ENCODE results near the gene GRAP2. TPM values are rescaled to one million over a fixed set of nuclear protein-coding genes. Genes with fewer than 3 reads are reported as not detected.

The GRAP2 gene
- total RNA-seq, 1 donor from 2014 or later, result not detected

GRCh38 chr22:39923696-39924095, 22.8 kb downstream of the GRAP2 start:
- Histone ChIP-seq H3K27ac (no peak overlapping the region), H3K27me3 (no peaks in the 10 kb centered on the region), H3K4me3 (no peak overlapping the region), H3K4me1 (no peaks in the 10 kb centered on the region), H3K9me3 (no peaks in the 10 kb centered on the region), H3K36me3 (no peaks in the 10 kb centered on the region)
- no peak for TF ChIP-seq CTCF (IDR thresholded peaks at IDR 0.05)
- intact Hi-C loops (cut with DNase I), result no loop called here
- no peak for DNase-seq (ENCODE audit: low spot score in 2 of 2)

DNA sequence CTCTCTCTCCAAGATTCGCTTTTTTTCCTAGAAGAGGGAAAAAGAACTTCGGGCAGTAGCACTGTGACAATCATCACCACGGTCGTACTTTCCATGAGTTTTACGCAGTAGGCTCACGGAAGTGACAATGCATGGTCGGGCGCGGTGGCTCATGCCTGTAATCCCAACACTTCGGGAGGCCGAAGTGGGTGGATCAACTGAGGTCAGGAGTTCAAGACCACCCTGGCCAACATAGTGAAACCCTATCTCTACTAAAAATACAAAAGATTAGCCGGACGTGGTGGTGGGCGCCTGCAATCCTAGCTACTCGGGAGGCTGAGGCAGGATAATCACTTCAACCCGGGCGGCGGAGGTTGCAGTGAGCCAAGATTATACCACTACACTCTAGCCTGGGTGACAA, 23.4 kb downstream of the GRAP2 start:
- intact Hi-C loops (cut with DNase I), result no loop called here
- Histone ChIP-seq H3K4me1 (no peaks in the 10 kb centered on the region), H3K4me3 (no peak overlapping the region), H3K9me3 (no peaks in the 10 kb centered on the region), H3K27ac (no peak overlapping the region), H3K27me3 (no peaks in the 10 kb centered on the region), H3K36me3 (no peaks in the 10 kb centered on the region)
- no peak for TF ChIP-seq CTCF (IDR thresholded peaks at IDR 0.05)
- DNase-seq (ENCODE audit: low spot score in 2 of 2), result no peak

DNA sequence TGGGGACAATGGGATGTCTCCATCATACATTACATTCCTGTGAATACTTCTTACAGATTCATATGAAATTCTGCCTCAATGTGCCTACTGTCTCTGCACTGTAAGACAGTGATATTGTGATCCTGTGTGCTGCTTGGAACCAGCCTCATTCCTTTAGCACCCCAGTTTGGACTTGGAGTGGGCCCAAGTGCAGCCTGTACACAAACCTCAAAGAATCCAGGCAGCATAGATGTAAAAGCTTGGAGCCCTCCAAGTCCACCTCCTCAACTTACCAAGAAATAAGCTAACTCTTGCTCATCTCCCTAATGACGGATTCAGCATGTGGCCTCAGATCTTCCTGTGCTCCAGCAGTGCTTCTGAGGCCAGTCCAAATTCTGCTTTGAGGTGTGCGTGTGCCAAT, 24.4 kb downstream of the GRAP2 start:
- intact Hi-C loops (cut with DNase I), result no loop called here
- Histone ChIP-seq H3K36me3 (no peaks in the 10 kb centered on the region), H3K9me3 (no peaks in the 10 kb centered on the region), H3K4me1 (no peaks in the 10 kb centered on the region), H3K4me3 (no peak overlapping the region), H3K27me3 (no peaks in the 10 kb centered on the region), H3K27ac (no peak overlapping the region)
- TF ChIP-seq CTCF (IDR thresholded peaks at IDR 0.05), result no peak
- DNase-seq (ENCODE audit: low spot score in 2 of 2), result no peak

DNA sequence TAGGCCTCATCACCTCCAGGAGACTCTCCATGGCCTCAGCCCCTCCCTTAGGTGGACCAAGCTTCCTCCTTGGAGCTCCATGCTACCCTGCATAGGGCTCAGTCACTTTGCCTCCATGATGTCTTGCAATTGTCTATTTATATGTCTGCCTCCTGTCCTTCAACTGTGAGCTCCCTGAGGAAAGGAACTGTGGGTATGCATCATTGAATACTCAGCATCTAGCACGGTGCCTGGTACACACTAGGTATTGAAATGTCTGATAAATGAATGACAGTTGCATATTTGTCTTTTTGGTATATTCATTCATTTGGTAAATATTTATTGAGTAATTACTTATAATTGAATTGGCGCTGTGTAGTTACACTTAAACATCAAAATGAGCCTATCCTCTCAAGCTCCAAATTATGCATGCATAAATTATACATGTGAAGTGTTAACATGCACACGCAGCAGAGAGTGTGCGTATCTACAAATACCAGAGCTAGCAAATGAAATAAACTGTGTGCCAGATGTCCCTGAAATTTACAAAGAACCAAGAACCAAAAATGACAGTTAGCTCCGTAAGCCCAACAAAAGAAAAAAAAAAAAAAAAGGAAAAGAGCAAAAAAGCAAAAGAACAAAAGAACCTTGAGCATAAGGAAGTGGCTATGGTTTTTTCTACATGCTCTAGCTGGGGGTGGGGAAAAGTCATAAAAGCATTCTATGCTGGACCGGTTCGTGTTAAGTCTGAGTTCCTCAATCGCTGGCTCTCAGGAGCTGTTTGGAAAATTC, 25.2 kb downstream of the GRAP2 start:
- H3K36me3 ChIP-seq, result no peaks in the 10 kb centered on the region
- H3K9me3 ChIP-seq, result no peaks in the 10 kb centered on the region
- no peak overlapping the region for H3K4me3 ChIP-seq
- H3K27ac ChIP-seq, result no peak overlapping the region
- H3K27me3 ChIP-seq, result no peaks in the 10 kb centered on the region
- TF ChIP-seq CTCF (IDR thresholded peaks at IDR 0.05), result no peak
- H3K4me1 ChIP-seq, result no peaks in the 10 kb centered on the region
- DNase-seq (ENCODE audit: low spot score in 2 of 2), result no peak
- intact Hi-C loops (cut with DNase I), result no loop called here

GRCh38 chr22:39926753-39927152, 25.9 kb downstream of the GRAP2 start:
- Histone ChIP-seq H3K36me3 (no peaks in the 10 kb centered on the region), H3K4me1 (no peaks in the 10 kb centered on the region), H3K9me3 (no peaks in the 10 kb centered on the region), H3K4me3 (no peak overlapping the region), H3K27ac (no peak overlapping the region), H3K27me3 (no peaks in the 10 kb centered on the region)
- no peak for DNase-seq (ENCODE audit: low spot score in 2 of 2)
- TF ChIP-seq CTCF (IDR thresholded peaks at IDR 0.05), result no peak
- intact Hi-C loops (cut with DNase I), result no loop called here

- intact Hi-C loops (cut with DNase I), result no loop called here
- no peaks in the 10 kb centered on the region for H3K9me3 ChIP-seq
- H3K27me3 ChIP-seq, result no peaks in the 10 kb centered on the region
- H3K4me1 ChIP-seq, result no peaks in the 10 kb centered on the region
- no peaks in the 10 kb centered on the region for H3K36me3 ChIP-seq
- no peak for DNase-seq (ENCODE audit: low spot score in 2 of 2)
- H3K4me3 ChIP-seq, result no peak overlapping the region
- no peak for TF ChIP-seq CTCF (IDR thresholded peaks at IDR 0.05)
- no peak overlapping the region for H3K27ac ChIP-seq
These were observed 26.7 kb downstream of the GRAP2 start for GRCh38 chr22:39927544-39927943.
